GM19463 (cell line): ENCODE results near the gene APBA2.

Source experiments
- ATAC-seq: cut with Tn5 transposase; IDR thresholded peaks from one replicate; pipeline ENCODE4 v1.9.1; 2021; ENCODE audit warnings: mild to moderate bottlenecking, moderate library complexity; ENCODE audit not compliant: unreplicated experiment

APBA2 gene

DNA sequence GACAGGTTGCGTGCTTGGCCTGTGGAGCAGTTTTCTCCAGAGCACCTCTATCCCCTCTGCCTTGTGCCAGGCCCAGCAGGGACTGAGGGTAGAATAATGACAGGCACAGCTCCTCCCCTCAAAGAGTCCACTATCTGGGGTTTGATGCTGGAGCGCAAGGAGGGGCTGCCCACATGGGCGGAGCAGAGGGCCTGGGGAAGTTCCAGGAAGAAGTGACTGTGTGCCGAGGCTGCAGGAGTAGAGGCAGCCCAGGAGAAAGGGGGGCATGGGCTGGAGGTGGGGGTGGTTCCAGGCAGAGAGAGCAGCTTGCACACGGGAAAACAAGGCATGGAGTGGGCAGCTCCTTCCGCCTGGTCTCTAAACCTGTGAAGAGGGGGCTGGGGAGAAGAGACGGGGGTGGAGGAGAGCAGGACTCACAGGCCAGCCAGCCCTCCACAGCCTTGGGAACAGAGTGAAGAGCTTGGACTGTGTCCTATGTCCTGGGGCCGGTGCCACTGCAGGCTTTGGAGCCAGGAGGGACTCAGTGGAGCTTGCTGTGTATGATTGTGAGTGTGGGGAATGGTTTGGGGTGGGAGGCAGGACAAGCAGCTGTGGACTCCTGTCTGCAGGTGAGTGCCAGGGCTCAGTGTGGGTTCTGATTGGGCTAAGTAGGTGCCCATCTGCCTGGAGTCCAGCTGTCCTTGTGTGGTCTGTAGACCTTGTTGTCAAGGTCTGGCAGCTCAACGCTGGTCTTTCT lies 48.1 kb downstream of the APBA2 start:
- no peak for ATAC-seq

DNA sequence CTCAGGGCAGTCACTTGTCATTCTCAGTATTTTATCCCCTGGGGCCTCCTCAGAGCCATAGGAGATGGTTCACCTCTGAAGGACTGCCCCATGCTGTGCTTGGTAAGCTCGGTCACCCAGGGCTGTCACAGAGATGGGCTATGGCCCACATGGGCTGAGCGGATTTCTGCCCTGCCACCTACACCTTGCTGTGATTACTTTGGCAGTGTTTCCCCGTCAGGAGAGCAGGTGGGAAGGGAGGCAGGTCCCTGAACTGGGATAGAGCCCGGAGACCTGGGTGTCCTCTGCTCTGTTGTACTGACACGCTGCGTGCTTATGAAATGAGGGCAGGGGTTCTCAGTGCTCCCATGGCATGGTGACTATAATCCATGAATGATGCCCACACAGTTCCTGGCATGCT lies 48.9 kb downstream of the APBA2 start:
- ATAC-seq: no peak

DNA sequence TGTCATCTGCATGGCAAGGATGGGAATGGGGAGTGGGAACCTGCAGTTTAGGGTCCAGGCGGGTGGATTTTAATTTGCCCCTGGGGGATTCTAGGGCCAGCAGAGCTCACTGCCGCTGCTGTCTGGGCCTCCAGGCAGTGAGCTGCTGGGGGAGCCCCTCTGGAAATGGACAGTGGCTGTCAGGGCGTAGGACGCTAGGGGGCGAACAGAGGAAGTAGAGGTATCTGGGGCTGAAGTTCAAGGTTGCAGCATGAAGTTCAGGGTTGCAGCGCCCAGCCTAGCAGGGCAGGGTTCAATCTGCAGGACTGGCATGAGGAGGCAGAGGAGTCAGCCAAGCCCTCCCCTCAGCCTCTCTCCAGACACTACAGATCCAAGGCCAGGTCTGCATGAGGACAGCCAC lies 49.5 kb downstream of the APBA2 start:
- no peak for ATAC-seq

- ATAC-seq: no peak
Measured at GRCh38 chr15:28936081-28936480, 50.3 kb downstream of the APBA2 start.

DNA sequence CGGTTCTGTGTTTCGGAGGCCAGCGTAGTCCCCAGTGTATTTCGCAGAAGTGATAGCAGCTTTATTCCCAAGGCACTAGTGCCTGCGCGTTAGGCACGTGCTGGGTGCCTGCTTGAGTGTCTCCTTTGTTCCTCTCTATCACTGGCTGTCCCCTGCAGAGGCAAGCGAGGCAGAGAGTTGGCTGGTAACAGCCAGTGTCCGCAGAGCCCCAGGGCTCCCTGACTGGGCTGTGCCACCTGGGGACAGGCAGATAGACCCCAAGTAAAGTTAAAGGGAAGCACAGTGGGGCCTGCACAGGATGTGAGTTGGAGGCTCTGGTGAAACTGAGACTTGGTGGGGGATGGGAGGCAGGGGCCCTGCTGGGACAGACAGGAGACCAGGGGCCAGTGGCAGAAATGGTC lies 50.7 kb downstream of the APBA2 start:
- no peak for ATAC-seq

GRCh38 chr15:28937271-28937670 lies 51.5 kb downstream of the APBA2 start:
- no peak for ATAC-seq

DNA sequence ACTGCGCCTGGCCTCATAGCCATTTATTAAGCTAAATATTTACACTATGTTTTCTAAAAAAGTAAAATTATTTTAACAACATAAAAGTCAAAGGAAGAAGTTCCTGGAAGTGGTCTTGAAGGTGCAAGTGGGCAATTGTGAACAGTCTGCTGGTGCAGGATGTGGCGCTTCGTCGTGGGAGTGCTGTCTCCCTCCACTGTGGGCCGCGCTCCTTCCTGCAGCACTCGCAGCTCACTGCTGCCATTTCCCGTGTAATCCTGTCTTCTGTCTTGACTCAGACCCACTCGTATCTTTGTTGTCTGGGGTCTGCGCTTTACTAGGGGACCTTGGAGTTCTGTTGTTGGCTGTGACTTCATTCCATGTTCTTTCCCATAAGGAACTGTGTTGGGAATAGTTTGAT lies 56.3 kb downstream of the APBA2 start:
- ATAC-seq: no peak

DNA sequence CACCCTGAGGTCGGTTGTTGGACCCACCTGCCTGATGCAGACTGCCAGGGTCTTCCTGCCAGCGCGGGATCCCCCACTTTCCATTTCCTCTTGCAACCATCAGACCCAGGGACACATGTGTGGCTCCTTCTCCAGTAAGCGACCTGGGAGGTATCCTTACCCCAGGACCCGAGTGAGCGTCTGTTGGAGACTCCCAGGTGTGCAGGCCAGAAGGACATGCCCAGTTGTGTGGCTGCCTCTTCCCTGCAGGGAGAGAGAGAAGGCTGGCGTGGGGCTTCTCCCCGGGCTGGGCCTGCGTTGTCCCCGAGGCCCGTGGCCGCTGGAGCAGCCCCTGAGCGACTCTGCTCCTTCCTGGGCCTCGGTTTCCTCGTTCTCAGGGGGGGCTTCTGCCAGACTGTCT lies 56.8 kb downstream of the APBA2 start:
- no peak for ATAC-seq

- no peak for ATAC-seq
Measured at GRCh38 chr15:28943146-28943545, 57.4 kb downstream of the APBA2 start.

- no peak for ATAC-seq
Measured at GRCh38 chr15:28943611-28944230, 57.9 kb downstream of the APBA2 start.

GRCh38 chr15:28944286-28944685 lies 58.5 kb downstream of the APBA2 start:
- ATAC-seq: no peak

GRCh38 chr15:28944696-28945300 lies 59.0 kb downstream of the APBA2 start:
- ATAC-seq: no peak

DNA sequence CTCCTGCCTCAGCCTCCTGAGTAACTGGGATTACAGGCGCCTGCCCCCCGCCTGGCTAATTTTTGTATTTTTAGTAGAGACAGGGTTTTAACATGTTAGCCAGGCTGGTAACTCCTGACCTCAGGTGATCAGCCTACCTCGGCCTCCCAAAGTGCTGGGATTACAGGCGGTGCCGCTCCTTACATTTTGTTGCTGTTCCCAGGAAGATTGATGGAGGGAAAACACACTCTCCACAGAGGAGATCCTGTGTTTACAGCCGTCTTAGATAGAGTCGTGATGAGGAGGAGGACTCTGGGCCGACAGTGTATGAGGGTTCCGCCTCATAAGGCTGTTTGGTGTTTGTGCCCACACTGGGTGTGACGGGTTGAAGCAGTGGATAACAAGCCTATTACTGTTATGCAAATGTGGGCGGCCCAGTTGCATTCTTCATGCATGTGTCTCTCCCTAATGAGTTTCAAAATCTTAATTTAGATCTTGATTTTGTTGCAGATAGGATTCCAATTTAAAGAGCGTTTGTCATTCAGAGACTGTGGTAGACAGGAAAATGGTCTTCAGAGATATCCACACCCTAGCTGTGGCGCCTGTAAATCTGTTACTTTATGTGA lies 60.0 kb downstream of the APBA2 start:
- no peak for ATAC-seq

DNA sequence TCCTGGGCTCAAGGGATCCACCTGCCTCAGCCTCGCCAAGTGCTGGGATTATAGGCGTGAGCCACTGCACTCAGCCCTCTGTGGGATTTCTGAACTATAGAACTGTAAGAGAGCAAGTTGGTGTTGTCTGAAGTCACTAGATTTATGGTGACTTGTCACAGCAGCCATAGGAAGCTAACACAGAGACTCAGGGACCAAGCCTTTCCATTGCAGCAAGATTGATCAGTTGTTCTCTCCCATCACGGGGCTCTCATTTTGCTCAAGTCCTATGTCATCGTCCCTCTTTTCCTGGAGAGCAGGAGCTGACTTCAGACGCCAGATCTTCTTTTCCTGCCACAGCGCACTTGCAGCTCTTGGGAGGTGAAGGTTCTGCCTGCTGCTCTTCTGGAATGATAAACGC lies 61.0 kb downstream of the APBA2 start:
- no peak for ATAC-seq

DNA sequence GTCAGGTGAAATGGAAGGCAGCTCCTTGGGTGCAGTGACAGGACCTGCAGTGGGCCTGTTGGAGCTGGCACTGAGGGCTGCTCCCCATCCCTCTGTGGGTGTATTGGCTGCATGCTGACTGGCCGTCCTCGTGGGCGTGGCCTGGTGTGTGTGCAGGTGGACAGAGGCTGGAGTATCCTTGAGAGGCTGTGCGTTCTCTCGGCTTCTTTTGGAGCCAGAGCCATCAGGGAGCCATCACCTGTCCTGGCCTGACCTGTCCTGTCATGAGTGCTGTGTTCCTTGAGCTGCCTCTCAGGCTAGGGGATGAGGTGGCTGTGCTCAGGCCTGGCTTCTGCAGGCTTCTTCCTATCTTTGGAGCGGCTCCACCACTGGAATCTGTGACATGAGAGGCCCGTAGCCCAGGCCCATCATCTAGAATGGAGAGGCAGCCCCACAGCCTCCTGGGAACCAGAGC lies 61.5 kb downstream of the APBA2 start:
- ATAC-seq: no peak

GRCh38 chr15:28948036-28948435 lies 62.3 kb downstream of the APBA2 start:
- ATAC-seq: no peak

- no peak for ATAC-seq
Measured at GRCh38 chr15:28950916-28951315, 65.1 kb downstream of the APBA2 start.

DNA sequence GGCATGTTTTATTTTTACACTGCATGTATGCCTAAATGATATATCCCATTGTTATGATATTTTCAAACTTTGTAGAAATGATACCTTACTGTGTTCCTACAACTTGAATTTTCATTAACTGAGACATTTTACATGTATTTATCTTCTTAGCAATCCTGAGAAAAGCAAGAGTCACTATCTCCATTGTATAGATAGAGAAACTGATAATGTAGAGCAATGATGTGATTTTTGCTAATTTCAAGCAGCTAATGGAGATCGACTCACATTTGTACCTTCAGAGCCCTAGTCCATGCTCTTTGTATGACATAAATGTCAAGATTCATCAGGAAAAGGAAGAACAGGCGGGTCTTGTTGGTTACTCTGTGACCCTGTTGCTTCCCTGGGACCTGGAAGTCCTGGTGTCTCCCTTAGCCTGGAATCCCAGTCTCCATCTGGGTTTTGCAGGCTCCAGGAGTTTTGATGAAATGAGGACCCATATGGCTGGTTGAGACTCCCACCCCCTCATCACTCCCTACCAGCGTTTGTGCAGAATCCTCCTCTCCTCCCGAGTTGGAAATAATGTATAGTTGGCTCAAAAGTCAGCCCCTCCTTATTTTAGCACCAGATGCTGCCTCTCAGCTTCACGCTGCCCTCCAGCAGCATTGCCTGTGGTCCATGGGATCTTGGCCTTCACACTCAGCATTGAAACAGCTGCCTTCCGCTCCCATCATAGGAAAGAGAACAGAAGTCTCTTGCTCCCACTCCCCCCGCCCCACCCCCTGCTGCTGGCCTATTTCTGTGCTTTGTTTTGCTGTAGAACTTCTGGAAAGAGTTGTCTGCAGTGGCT lies 67.1 kb downstream of the APBA2 start:
- no peak for ATAC-seq

DNA sequence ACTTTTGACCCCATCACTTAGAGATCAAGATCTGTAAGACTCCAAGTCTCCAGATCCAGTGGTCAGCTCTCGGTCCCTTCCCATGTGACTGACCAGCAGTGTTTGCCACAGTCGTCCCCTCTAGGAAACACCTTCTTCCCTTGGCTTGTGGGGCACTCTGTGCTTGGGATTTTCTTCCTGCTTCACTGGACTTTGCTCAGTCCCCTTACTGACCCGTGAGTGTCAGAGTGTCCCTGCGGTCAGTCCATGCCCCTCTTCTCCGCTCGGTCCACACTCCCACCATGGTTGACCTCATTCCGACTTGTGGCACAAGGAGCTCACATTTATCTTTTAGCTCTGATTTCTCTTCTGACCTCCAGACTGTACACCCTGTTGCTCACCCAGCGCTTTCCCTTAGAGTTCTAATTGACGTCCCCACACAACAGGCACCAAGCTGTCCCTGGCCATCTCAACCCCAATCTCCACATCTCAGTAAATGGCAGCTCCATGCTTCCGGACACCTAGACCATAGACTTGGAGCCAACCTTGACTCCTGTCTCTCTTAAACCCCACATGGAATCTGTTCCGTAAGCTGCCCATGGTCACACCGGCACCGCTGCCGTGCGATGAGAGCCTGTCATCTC lies 67.9 kb downstream of the APBA2 start:
- no peak for ATAC-seq

DNA sequence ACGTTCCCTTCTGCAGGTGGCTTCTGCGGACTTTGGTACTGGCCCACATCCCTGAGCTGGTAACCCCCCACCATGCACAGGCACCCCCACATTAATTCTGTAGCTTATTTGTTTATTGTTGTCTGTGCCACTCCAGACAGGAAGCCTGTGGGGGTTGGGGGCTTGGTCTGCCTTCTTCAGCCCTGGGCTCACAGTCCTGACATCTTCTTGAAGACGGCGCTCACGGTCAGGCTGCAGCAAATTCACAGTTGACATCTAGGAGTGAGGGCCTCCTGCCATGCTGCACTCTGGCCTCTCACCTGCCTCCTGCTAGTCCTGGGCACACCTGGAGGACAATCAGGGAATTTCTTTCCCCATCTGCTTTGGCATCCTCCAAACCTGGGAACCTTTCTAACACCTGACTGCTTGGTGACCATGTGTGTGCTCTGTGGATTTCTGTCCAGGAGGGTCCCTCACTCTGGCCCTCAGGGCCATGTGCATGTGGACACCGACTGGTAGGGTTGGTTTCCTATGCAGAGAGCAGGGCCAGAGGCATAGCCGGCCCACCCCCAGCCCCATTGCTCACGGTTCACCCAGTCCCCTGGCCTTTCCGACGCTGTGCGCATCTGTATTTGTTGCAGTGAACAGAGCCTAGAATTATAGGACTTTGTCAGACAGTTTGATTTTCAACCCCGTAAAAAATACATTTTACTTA lies 68.8 kb downstream of the APBA2 start:
- no peak for ATAC-seq
